ENCODE data around the gene TRPV6.

TRPV6 gene

DNA sequence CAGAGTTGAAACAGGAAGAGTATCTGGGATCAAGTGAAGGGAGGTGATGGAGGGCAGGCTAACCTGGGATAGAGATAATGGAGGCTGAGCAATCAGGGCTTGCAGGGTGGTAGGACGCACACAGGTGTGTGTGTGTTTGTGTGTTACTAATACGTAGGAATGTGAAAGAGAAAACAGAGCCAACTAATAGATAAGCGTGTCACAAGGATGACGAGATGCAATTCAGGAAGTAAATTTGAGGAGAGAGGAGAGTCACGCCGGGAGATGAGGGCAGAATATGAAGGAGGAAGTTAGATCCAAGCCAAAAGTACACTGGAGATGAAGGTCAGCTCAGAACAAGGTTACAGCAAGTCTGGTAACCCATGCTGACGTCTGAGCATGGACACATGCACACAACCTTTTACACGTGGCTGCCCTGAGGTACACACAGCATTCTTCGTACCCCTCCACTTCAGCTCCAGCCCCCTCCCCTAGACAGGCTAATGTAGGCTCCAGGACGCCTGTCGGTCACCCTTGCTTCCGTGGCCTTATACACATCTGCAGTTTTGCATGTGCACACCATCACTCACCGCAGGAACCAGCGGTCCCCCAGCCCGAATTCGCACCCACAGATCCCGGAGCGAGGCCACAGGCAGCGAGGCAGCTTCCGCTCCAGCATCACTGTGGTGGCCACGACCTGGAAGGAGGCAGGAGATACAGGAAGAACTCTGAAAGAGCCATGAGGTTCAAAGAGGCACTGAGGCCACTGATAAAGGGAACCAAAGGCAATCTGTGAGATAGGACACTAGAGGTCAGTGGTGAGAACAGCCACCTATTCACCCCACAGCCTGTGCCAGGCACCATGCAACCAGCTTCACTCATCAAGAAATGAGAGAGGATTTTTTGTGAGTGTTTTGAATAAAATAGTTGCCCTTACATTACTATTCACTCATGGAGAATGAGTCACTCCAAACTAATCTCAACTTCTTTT, 23.7 kb upstream of the TRPV6 start:
- peak in 3 of 51 donors; percentile 5 to 32 (median 9) for DNase-seq

DNA sequence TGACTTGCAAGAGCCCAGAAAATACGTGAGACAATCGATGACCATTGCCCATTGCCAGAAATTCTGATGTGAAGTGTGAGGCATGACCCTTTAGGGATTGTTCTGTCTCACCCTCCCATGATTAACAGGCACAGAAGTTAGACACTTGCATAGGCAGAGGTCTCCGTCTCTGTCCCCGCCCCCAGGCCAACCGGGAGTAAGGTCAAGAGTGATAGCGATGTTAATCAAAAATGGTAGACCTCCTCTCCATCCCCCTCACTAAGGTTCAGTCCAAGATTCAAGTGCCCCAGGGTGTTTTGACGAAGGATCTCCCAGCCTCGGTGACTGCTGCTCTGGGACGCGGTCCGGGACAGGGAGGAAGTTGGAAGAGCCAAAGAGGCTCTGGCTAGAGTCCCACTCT, 22.7 kb upstream of the TRPV6 start:
- DNase-seq: no peak

DNA sequence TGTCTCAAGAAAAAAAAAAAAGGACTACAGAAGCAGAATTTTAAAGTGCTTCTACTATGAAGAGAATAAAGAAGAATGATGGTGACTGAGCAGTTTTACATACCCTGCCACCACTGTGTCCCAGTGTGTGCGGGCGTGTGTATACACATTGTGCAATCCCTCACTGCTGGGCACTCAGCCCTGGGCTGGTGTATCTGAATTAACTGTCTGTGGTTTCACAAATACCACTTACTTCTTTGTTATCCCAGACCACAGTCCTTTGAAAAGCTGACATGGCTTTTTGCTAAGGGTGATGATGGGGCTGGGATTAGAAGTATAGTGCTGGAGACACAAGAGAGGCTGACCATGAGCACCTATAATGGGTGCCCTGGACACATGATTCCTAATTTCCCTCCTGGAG, 21.1 kb upstream of the TRPV6 start:
- no peak for DNase-seq

DNA sequence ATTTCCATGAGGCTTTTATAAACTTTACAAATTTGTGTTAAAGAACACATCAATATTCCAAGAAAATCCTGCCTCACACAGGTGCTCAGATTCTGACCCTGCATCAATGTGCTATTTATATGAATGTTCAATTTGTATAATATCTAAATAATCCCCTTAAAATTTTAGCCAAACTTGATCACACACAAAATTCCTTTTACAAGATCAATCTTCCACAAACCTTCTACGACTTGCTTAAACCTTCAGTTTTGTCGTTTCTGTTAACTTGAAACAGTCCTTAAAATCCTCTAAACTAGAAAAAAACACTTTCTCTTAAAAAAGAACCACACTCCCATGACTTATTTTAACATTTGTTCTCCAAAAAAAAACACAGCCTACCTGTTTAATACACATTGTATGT, 20.2 kb upstream of the TRPV6 start:
- DNase-seq: no peak

DNA sequence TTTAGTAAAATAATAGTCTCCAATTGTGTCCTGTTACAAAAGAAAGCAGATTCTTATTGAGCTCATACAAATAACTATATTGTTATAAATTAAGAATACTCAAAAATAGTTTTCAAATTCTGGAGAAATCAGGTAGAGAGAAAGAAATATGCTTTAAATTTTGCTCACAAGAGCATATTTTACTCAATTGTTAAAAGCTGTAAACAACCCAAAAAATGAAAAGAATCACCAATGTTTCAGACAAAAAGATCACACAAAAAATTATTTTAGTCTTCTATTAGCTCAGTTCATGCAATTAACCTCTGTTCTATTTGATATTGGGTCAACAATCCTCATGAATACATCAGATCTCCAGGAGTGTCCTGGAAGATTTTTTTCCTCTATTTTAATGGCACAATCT, 18.6 kb upstream of the TRPV6 start:
- no peak for DNase-seq

DNA sequence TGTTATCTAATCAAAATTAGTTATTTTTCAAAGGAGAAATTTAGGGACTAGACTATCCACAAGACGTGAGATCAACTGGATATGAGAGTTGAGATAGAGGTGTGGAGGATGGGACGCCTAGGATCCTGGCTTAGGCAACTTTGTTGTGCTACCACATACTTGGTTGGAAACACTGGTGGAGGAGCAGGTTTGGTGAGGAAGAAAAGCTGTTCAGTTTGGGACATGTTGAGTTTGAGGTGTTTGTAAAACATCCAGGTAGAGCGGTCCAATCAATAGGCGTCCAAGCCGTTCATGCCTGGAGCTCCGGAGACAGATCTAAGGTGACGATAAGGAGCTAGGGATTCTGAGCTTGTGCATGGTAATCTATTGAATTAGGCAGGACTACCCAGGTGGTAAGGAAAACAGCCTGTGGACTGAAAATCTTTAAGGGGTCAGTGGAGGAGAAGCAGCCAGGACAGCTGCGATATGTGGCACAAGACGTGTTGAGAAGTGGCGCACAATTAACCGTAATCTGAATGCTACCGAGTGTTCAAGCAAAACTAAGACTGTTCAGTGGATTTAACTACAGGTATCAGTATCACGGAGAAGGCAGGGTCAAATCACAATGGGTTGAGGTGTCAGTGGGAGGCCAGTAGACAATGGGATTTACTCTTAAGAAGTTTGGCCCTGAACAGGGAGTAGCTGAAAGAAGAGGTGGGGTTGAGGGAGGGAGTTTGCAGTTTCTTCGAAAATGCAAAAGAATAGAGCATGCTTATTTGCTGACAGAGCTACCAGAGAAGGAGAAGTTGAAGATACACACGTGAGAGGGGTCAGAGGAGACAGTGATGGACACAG, 16.1 kb upstream of the TRPV6 start:
- DNase-seq: no peak

DNA sequence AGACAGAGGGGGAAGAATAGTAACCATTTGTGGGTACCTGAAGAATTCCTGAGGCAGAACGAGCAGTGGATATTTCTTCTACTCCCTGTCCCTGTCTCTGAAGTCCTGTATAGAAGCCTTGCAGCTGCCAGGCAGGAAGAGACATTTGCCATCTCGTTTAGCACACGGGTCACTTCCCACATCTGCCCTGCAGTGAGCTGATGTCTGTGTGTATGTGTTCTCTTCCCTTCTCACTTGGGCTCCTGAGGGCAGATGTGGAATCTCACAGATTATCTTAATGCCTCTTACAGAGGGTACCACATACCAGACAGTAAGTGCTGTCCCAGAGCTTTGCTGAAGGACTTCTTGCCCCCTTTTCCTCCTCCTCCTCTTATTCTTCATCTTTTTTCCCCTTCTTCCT, 14.1 kb upstream of the TRPV6 start:
- DNase-seq: no peak

DNA sequence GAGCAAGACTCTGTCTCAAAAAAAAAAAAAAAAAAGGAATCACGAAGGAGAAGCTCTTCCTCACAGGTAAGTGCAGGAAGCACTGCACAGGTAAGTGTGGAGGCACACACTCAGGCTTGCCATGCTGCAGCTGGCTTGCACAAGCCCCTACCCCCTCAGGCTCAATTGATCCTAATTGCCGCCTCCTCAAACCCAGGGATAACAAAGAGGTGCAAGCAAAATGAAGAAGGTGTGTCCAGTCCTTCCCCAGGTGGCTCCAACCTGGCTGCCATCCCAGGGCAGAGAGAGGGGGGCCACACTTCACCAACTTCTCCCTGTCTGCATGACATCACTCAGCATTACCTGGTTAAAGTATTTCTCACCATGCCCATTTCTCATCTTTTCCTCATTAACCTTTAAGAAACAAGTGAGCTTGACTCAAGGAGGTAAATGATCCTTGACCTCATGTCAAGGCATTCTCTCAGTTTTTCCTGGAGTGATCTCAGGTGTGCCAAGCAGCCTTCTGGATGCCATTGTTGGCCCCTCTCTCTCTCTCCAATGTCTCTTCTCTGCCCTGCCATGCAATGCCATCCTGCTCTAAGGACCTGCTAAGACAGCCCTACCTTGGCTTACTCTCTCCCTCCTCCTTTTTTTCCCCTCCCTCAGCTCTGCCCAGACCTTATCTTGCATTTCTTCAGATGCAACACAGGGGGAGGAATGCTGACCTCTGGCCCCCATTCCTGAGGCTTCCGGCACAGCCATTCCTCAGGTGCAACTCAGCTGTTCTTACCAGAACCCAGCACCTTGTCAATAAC, 13.0 kb upstream of the TRPV6 start:
- no peak for DNase-seq

DNA sequence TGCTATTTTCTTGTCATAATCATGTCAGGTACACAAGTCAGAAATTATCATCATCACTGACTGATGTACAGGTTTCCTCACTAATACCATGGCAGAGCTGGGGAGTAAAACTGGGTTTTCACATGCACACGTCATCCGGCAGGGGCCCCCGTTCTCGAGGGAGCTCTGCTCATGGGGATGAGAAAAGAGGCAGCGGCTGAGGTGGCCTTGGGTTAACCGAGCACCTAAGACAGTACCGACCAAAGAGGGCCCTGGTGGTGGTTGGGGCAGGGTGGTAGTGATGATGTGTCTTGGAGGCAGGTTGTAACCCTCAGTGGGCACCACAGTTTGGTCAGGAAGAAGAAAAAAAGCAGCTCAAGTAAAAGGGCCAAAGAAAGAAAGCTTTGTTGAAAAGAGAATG, 12.1 kb upstream of the TRPV6 start:
- DNase-seq: no peak

DNA sequence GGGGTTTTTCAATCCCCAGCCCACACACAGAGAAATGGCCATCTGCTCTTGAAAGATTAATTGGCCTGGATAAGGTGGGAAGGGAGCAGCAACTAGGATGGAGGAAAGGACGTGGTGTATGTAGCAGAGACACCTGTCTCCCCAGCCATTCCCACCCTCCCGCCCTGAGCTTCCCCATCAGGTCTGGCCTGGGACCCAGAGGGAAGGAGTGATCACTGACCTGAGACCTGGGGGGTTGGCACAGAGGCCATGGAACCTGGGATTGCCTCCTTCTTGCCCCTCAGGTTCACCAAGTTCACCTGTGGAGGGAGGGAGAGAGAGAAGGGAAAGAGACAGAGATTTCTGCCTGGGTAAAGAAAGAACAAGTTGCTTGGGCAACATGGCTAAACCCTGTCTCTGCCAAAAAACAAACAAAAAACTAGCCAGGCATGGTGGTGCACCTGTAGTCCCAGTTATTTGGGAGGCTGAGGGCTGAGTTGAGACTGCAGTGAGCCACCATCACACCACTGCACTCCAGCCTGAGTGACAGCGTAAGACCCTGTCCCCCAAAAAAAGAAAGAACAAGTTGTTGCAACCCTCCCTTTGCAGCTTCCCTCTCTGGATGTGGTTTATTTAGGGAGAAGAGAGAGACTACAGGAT, 11.3 kb upstream of the TRPV6 start:
- no peak for DNase-seq

DNA sequence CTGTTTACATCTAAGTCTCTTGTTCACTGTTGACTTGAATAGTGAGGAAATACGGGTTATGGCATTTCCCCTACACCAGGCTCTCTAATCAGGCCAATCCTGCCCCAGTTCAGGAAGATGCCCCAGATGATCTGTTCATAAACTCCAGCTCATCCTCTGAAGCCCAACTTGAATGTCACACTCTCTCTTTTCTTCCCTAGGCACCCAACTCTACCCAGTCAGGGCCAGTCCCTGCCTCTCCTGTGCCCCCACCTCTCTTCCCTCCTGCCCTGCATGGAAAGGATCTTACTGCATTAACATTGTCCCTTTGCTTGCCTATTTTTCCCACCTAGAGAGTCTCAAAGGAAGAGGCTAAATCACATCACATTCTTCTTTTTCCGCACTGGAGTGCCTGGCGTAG, 10.6 kb upstream of the TRPV6 start:
- no peak for DNase-seq

DNA sequence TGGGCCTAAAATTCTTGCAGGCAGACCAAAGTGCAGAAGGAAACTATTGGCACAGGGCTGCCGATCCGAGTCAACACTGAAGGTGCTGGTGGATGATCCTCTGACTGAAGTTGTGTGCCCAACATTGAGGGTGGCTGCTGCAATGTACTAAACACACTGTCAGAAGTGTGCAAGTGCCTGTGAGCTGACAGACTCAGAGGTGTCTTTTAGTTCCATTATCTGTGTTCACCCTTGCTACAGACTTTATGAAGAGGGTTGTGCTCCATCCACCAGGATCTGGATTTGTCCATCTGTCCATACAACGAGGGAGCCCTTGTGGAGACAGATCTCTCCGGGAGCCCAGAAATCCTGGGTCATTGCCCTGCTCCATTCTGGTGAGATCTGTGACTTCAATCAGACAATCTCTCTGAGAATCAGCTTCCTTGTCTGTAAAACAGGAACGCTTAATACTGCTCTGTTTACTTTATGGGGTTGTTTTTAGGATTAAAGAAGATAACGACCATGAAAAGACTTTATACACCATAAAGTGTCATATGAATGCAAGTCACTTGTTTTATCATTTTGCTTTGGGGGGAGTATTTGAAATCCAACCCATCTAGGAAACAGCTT, 9.5 kb upstream of the TRPV6 start:
- no peak for DNase-seq

DNA sequence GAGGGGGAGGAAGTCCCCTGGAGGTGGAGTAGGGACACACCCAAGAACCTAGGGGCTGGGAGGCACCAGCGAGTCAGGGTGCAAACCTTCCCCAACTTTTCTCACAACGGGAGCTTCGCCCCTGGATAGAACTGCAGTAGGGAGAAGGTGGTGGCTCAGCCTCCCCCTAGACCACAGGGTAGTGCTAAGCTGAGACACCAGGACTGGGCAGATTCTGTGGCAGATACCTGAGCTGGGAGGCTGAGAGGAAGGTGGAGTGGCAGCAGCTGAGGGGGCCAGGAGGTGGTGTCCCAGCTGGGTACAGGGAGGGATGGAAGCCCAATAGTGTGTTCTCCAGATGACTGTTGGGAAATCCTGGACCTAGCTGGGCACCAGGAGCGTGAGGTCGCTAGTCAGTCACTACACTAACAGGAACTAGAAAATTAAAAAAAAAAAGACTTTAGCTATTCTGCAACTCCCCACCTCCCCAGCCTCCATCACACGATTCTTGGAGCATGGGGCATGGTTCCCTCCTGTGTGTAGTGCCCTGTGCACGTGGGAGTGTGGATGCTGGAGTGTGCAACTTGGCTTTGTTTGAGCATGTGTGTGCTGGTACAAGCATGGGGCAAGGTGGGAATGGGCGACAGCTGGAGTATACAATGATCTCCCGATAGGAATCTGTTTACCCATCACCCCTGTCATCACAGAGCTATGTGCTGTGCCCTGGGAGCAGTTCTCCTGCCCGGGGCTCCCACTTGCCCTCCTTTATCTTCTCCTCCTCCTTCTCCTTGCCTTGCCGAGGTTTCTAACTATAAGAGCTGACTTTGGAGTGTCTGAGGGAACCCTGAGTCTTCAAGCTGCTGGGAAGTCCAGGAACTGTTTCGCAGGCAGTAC, 8.8 kb upstream of the TRPV6 start:
- no peak for DNase-seq

DNA sequence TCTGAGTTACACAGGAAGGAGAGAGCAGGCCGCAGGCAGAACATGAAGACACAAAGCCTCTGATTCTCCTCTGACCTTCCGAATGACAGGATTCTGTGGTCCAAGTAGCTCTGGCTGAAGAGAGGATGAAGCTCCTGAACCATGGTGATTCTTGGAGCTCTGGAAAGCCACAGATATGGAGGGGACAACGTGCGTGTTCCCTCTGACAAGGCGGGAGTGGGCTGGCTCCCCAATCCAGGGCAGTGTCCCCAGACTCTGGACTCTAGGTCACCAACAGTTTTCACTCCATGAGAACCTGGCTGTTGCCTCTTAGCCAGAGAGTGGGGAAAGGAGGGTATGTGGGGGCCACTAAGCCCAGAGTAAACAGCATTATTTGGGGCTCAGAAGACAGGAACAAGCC, 7.4 kb upstream of the TRPV6 start:
- DNase-seq: no peak

DNA sequence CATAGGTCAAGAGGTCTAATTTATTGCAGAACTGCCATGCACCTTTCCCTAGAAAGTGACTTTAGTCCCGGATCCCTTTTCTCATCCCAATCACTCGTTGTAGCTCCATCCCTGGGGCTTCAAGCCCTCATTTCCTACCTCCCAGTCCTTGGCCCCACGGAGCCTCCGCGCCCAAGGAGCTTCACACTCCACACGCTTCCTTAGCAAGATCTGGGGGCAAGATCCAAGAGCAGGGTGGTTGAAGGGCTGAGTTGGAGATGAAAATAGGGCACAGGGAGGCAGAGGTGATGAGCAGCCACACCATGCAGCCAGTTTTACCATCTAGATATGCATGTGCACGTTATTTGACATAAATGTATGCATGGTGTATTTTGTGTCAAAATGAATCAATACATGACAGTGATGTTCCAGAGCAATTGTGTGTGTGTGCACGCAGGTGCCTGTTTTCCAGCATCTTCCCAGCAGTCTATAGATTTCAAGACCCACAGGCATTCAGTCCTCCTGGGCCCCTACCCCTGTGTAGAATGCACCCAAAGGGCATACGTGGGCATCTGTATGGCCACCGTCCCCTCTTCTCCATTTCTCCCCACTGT, 6.0 kb upstream of the TRPV6 start:
- DNase-seq: no peak

DNA sequence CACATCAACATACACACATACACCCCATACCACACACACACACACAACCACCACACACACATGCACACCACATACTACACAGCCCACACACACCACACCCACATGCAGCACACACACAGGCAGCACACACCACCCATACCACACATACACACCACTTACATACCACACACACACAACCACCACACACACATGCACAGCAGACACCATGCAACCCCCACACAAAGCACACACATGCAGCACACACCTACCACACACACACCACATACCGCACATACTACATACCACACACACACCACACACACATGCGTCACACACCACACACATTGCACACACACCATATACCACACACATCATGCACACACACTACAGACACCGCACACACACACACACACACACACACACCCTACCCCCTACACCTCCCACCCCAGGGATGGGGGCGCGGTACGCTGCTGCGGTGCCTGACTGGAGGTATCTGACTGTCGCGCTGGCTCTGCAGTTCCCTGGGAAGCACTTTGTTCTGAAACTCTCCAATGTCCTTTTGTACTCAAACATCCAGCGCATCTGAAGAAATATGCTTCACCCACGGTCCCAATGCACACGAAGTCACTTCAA, 5.4 kb upstream of the TRPV6 start:
- no peak for DNase-seq

DNA sequence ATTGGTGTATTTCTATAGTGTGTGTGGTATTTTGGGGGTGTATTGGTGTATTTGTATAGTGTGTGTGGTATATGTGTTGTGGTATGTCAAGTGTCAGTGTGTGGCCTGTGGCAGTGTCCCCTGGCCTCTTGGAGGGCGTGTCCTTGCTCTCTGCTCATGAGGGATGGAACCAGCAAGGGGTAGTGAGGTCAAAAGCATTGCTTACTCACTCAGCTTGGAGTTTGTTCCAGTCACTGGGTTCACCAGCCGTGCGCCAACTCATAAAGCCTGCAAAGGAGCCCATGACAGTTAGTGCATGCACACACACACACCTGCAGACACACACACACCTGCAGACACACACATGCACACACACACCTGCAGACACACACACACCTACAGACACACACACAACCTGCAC, 4.3 kb upstream of the TRPV6 start:
- no peak for DNase-seq

DNA sequence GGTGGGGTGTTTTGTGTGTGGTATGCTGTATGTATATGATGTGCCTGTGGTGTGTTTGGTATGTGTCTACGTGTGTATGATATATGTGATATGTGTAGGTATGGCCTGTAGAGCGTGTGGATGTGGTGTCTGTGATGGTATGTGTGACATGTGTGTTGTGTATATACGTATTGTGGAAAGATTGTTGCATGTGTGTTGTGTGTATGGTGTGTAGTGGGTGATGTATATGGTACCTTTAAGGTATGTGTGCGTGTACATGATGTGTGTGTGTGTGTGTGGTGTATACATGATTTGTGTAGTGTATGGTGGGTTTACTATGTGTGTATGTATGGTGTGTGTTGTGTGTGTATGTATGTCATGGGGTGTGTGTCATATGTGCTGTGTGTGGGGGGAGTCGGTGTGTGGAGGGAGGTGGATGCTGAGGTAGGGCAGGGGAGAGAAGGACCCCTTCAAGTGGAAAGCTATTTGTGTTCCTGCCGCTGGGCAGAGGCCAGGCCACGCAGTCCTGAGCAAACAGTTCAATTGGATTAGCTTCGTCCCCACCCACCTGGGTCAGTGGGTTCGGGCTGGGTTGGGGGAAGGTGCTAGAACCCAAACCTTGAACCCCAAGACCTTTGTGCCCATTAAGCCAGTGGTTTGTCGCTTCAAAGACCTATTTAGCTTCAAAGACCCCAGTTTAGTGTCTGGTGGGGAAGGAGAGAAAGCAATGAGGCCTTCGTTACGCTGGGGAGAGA, 1.9 kb upstream of the TRPV6 start:
- no peak for DNase-seq

Data from hypothalamus (tissue), 51 donors.